SK-N-SH treated with all-trans-retinoic acid at 6 μM for 48 hours (cell line): ENCODE data around the gene RALB.

Experiments used
- ARNTL ChIP-seq: fragments of 450-650 bp; formaldehyde crosslinking; IDR thresholded peaks from 2 replicates; pipeline ENCODE4 v1.5.0; 2020; ENCODE audit warnings: low read depth, mild to moderate bottlenecking, moderate library complexity, borderline replicate concordance
- BACH2 ChIP-seq: fragments of 250-450 bp; sonication (Bioruptor Pico); IDR thresholded peaks from 2 replicates; pipeline ENCODE4 v1.9.0; 2021; ENCODE audit warnings: mild to moderate bottlenecking, borderline replicate concordance
- CSDC2 ChIP-seq: fragments of 250-450 bp; sonication (Bioruptor Pico); IDR thresholded peaks from 2 replicates; pipeline ENCODE4 v1.5.0; 2020; ENCODE audit warnings: mild to moderate bottlenecking, moderate library complexity
- ESRRG ChIP-seq: fragments of 250-450 bp; sonication (Bioruptor Pico); IDR thresholded peaks from 2 replicates; pipeline ENCODE4 v1.6.1; 2021; ENCODE audit warnings: mild to moderate bottlenecking
- GLIS3 ChIP-seq: fragments of 250-450 bp; sonication (Bioruptor Pico); IDR thresholded peaks from 2 replicates; pipeline ENCODE4 v1.5.0; 2020; ENCODE audit warnings: mild to moderate bottlenecking, moderate library complexity
- RARB ChIP-seq: fragments of 250-450 bp; sonication (Bioruptor Pico); IDR thresholded peaks from 2 replicates; pipeline ENCODE4 v1.8.0; 2021; ENCODE audit warnings: mild to moderate bottlenecking, moderate library complexity
- SNAI2 ChIP-seq: fragments of 250-450 bp; sonication (Bioruptor Pico); IDR thresholded peaks from 2 replicates; pipeline ENCODE4 v1.5.0; 2020; ENCODE audit warnings: mild to moderate bottlenecking, moderate library complexity
- TOX ChIP-seq: fragments of 250-450 bp; sonication (Bioruptor Pico); IDR thresholded peaks from 2 replicates; pipeline ENCODE4 v1.8.0; 2021; ENCODE audit warnings: mild to moderate bottlenecking, moderate library complexity, borderline replicate concordance
- ZC3H10 ChIP-seq: fragments of 250-450 bp; sonication (Bioruptor Pico); IDR thresholded peaks from 2 replicates; pipeline ENCODE4 v1.5.1; 2021; ENCODE audit warnings: mild to moderate bottlenecking, moderate library complexity
- ZNF565 ChIP-seq: fragments of 450-650 bp; formaldehyde crosslinking; conservative IDR thresholded peaks from 2 replicates; pipeline ENCODE4 v1.5.0; 2020; ENCODE audit warnings: low read depth, mild to moderate bottlenecking, moderate library complexity
- ZNF8 ChIP-seq: fragments of 450-650 bp; formaldehyde crosslinking; IDR thresholded peaks from 2 replicates; pipeline ENCODE4 v1.5.0; 2020; ENCODE audit warnings: mild to moderate bottlenecking, moderate library complexity
- TF ChIP-seq, protein P1 (sequence below): fragments of 250-450 bp; sonication (Bioruptor Pico); IDR thresholded peaks from 2 replicates; pipeline ENCODE4 v1.8.0; 2020; ENCODE audit warnings: mild to moderate bottlenecking, moderate library complexity, borderline replicate concordance
- TF ChIP-seq, protein P2 (sequence below): fragments of 250-450 bp; sonication (Bioruptor Pico); IDR thresholded peaks from 2 replicates; pipeline ENCODE4 v1.5.1; 2020; ENCODE audit warnings: low read depth, mild to moderate bottlenecking, moderate library complexity

DNA sequence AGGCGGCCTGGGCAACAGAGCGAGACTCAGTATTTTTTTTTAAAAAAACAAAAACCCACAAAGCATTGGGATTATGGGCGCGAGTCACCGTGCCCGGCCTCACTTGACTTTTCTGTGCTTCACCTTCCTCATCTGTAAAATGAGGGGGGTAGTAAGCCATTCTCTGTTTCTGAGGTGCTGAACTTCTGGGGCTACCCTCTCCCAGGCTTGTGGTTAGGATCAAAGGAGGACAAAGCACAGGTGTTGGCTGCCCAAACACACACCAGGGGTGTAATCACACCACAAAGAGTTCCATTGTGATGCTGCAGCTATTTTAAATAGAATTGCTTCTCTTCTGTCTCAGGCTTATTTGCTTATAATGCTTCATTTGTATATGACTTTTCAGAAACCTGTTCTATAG, 57.5 kb downstream of the RALB start:
- TF ChIP-seq SNAI2 (CRISPR knock-in tag) (no peak), RARB (CRISPR knock-in tag) (no peak), ZC3H10 (CRISPR knock-in tag) (no peak), ZNF565 (CRISPR knock-in tag) (no peak), ZNF8 (CRISPR knock-in tag) (no peak), CSDC2 (no peak), TOX (CRISPR knock-in tag) (no peak), ARNTL (CRISPR knock-in tag) (no peak), BACH2 (CRISPR knock-in tag) (no peak), GLIS3 (no peak), ESRRG (CRISPR knock-in tag) (no peak)
- TF ChIP-seq, protein P1, sequence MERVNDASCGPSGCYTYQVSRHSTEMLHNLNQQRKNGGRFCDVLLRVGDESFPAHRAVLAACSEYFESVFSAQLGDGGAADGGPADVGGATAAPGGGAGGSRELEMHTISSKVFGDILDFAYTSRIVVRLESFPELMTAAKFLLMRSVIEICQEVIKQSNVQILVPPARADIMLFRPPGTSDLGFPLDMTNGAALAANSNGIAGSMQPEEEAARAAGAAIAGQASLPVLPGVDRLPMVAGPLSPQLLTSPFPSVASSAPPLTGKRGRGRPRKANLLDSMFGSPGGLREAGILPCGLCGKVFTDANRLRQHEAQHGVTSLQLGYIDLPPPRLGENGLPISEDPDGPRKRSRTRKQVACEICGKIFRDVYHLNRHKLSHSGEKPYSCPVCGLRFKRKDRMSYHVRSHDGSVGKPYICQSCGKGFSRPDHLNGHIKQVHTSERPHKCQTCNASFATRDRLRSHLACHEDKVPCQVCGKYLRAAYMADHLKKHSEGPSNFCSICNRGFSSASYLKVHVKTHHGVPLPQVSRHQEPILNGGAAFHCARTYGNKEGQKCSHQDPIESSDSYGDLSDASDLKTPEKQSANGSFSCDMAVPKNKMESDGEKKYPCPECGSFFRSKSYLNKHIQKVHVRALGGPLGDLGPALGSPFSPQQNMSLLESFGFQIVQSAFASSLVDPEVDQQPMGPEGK (CRISPR knock-in tag), result no peak
- TF ChIP-seq, protein P2, sequence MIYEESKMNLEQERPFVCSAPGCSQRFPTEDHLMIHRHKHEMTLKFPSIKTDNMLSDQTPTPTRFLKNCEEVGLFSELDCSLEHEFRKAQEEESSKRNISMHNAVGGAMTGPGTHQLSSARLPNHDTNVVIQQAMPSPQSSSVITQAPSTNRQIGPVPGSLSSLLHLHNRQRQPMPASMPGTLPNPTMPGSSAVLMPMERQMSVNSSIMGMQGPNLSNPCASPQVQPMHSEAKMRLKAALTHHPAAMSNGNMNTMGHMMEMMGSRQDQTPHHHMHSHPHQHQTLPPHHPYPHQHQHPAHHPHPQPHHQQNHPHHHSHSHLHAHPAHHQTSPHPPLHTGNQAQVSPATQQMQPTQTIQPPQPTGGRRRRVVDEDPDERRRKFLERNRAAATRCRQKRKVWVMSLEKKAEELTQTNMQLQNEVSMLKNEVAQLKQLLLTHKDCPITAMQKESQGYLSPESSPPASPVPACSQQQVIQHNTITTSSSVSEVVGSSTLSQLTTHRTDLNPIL (CRISPR knock-in tag), result no peak
